GM23338 (cell line): ENCODE data around the gene LRRFIP1. TPM values are rescaled to one million over a fixed set of nuclear protein-coding genes. Genes with fewer than 3 reads are reported as not detected.
A peak's percentile ranks its signal among the peaks of the same experiment; 100 is the strongest.

Source experiments
- ATAC-seq: fragments of 200-7000 bp; cut with Tn5 transposase; 3 replicates; pipeline ENCODE4 v1.9.1; 2020
- DNase-seq: peaks from one replicate; pipeline ENCODE4 v3.0.0-alpha.2; 2015; ENCODE audit warnings: low spot score
- H2AFZ ChIP-seq: fragments of 200-600 bp; sonication (generic); 2 replicates; pipeline ENCODE4 v1.8.0; 2016; ENCODE audit warnings: antibody characterized with exemption, mild to moderate bottlenecking, moderate library complexity
- H3F3A ChIP-seq: fragments of 200-600 bp; sonication (generic); replicated peaks from 2 replicates; pipeline ENCODE4 v1.8.0; 2017; ENCODE audit warnings: antibody characterized with exemption, mixed run types, low read depth
- H3K27ac ChIP-seq: fragments of 200-600 bp; sonication (generic); 2 replicates; pipeline ENCODE4 v1.6.1; 2016; ENCODE audit warnings: low read depth
- H3K27me3 ChIP-seq: fragments of 200-600 bp; sonication (generic); 2 replicates; pipeline ENCODE4 v1.8.0; 2016; ENCODE audit warnings: mild to moderate bottlenecking, mixed run types, moderate library complexity; ENCODE audit not compliant: insufficient read depth
- H3K36me3 ChIP-seq: fragments of 200-600 bp; sonication (generic); 2 replicates; pipeline ENCODE4 v1.8.0; 2016; ENCODE audit warnings: mild to moderate bottlenecking; ENCODE audit not compliant: insufficient read depth
- H3K4me1 ChIP-seq: fragments of 200-600 bp; sonication (generic); 2 replicates; pipeline ENCODE4 v1.8.0; 2016; ENCODE audit warnings: mild to moderate bottlenecking, moderate library complexity; ENCODE audit not compliant: insufficient read depth
- H3K4me2 ChIP-seq: fragments of 200-600 bp; sonication (generic); 2 replicates; pipeline ENCODE4 v1.7.1; 2017; ENCODE audit warnings: mixed run types
- H3K4me3 ChIP-seq: fragments of 200-600 bp; sonication (generic); 2 replicates; pipeline ENCODE4 v1.6.1; 2016; ENCODE audit warnings: mixed run types
- H3K79me2 ChIP-seq: fragments of 200-600 bp; sonication (generic); replicated peaks from 2 replicates; pipeline ENCODE4 v1.8.0; 2017; ENCODE audit warnings: mild to moderate bottlenecking; ENCODE audit not compliant: insufficient read depth
- H3K9me2 ChIP-seq: fragments of 200-600 bp; sonication (generic); 2 replicates; pipeline ENCODE4 v1.8.0; 2017; ENCODE audit not compliant: insufficient read depth
- H4K20me1 ChIP-seq: fragments of 200-600 bp; sonication (generic); replicated peaks from 2 replicates; pipeline ENCODE4 v1.8.0; 2017; ENCODE audit warnings: mild to moderate bottlenecking; ENCODE audit not compliant: insufficient read depth
- H3K27ac Mint-ChIP-seq: 2 replicates; pipeline ENCODE4 v1.8.0; 2020; ENCODE audit warnings: inconsistent platforms, mild to moderate bottlenecking, moderate library complexity, mixed read lengths
- H3K27me3 Mint-ChIP-seq: 3 replicates; pipeline ENCODE4 v1.8.0; 2022; ENCODE audit warnings: low read depth, mild to moderate bottlenecking, moderate library complexity, mixed read lengths, inconsistent platforms; ENCODE audit not compliant: insufficient read depth, poor library complexity
- H3K36me3 Mint-ChIP-seq: 3 replicates; pipeline ENCODE4 v1.8.0; 2021; ENCODE audit warnings: low read depth, mild to moderate bottlenecking, inconsistent platforms, moderate library complexity, mixed read lengths
- H3K4me1 Mint-ChIP-seq: 3 replicates; pipeline ENCODE4 v1.8.0; 2020; ENCODE audit warnings: mild to moderate bottlenecking, inconsistent platforms, mixed read lengths
- H3K4me3 Mint-ChIP-seq: 3 replicates; pipeline ENCODE4 v1.8.0; 2021; ENCODE audit warnings: moderate library complexity, mild to moderate bottlenecking, inconsistent platforms, mixed read lengths
- H3K9me3 Mint-ChIP-seq: 3 replicates; pipeline ENCODE4 v1.8.0; 2020; ENCODE audit warnings: moderate library complexity, mild to moderate bottlenecking, inconsistent platforms, mixed read lengths
- CREB1 ChIP-seq: fragments of 250-450 bp; sonication (Bioruptor Pico); IDR thresholded peaks from 2 replicates; pipeline ENCODE4 v1.5.0; 2020; ENCODE audit warnings: low read depth, mild to moderate bottlenecking, moderate library complexity
- CTCF ChIP-seq, 2 experiments: fragments of 200-600 bp in 1 of 2; sonication (generic) in 1 of 2; conservative IDR thresholded peaks; 2 replicates each; pipeline versions ENCODE4 v1.5.1 to v1.6.1; 2016 to 2017; ENCODE audit warnings: antibody characterized with exemption in 2 of 2, low read depth in 2 of 2, mild to moderate bottlenecking in 2 of 2, moderate library complexity in 1 of 2
- ETS1 ChIP-seq: IDR thresholded peaks from 2 replicates; pipeline ENCODE4 v1.6.1; 2016; ENCODE audit warnings: antibody characterized with exemption
- EZH2phosphoT487 ChIP-seq: fragments of 200-600 bp; sonication (generic); IDR thresholded peaks from one replicate; pipeline ENCODE4 v1.8.1; 2018; ENCODE audit warnings: antibody characterized with exemption; ENCODE audit not compliant: unreplicated experiment
- JUNB ChIP-seq: IDR thresholded peaks from one replicate; pipeline ENCODE4 v1.6.1; 2016; ENCODE audit warnings: antibody characterized with exemption; ENCODE audit not compliant: unreplicated experiment
- POLR2AphosphoS5 ChIP-seq: IDR thresholded peaks from 2 replicates; pipeline ENCODE4 v1.6.1; 2016; ENCODE audit warnings: antibody characterized with exemption, low read depth
- STAT1 ChIP-seq: IDR thresholded peaks from one replicate; pipeline ENCODE4 v1.6.1; 2016; ENCODE audit warnings: antibody characterized with exemption; ENCODE audit not compliant: unreplicated experiment
- ZNF114 ChIP-seq: fragments of 250-450 bp; sonication (Bioruptor Pico); IDR thresholded peaks from 2 replicates; pipeline ENCODE4 v1.5.0; 2020; ENCODE audit warnings: mild to moderate bottlenecking, moderate library complexity
- ZNF331 ChIP-seq: fragments of 250-450 bp; sonication (Bioruptor Pico); IDR thresholded peaks from 2 replicates; pipeline ENCODE4 v1.5.0; 2020; ENCODE audit warnings: low read depth, mild to moderate bottlenecking, moderate library complexity
- polyA plus RNA-seq: library from polyadenylated mRNA; unstranded; fragments of >200 nt; fragmentation: Nextera tagmentation; extraction: Ambion mirVana; gene quantifications from 2 replicates; pipeline ENCODE4 v1.2.1, GENCODE V29; 2016
- total RNA-seq: library from RNA; depleted of rRNA; stranded (reverse); fragments of >200 nt; shearing (Covaris generic); gene quantifications from 2 replicates; pipeline ENCODE4 v1.2.3, GENCODE V29; 2014
- TF ChIP-seq, protein P1 (sequence below): fragments of 250-450 bp; sonication (Bioruptor Pico); IDR thresholded peaks from 2 replicates; pipeline ENCODE4 v1.5.0; 2020; ENCODE audit warnings: mild to moderate bottlenecking, moderate library complexity
- TF ChIP-seq, protein P2 (sequence below): IDR thresholded peaks from one replicate; pipeline ENCODE4 v1.6.1; 2018; ENCODE audit warnings: antibody characterized with exemption; ENCODE audit not compliant: unreplicated experiment

The LRRFIP1 gene
- total and polyA plus RNA-seq, 2 experiments from 2014 or later: 59.6 to 178 TPM

DNA sequence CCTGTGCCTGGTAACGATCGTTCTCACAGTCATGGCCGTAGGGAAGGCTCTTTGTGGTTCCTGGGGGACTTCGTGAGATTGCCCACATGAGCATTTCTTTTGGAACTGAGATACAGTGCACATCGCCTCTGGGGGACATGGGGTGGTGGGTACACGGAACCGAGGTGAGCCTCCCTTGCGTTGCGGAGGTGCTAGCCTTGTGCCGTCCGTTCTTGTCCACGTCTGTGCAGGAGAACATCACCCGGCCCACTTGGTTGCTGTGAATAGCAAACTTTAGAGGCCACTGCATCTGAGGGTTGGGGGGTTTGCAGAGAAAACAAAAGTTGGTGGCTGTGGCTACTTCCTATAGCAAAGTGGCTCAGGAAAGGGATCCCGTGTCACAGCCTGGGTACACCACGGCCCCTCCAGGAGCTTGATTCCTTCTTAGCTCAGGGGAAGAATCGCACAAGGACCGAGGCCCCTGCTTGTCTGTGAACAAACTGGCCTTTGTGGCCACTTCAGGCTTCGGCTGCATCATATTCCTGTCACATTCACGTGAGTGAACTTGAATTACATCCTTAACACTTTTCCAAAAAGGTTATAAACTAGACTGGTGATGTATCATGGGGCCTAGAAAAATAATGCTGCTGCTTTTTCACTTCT is 72.6 kb downstream of the LRRFIP1 start:
- H3K4me3 ChIP-seq: no peak overlapping the region
- H2AFZ ChIP-seq: no peak overlapping the region
- no peaks in the 10 kb centered on the region; the same call in 2 of the 3 replicates for H3K36me3 Mint-ChIP-seq
- peaks cover 95% of the 10 kb centered on the region for H3K4me1 ChIP-seq
- H3K27ac Mint-ChIP-seq: peak overlapping the region; percentile 97
- H3K79me2 ChIP-seq: peaks cover 98% of the 10 kb centered on the region
- H3K27me3 Mint-ChIP-seq: peaks cover 13% of the 10 kb centered on the region
- H3K9me2 ChIP-seq: no peaks in the 10 kb centered on the region
- H3K27me3 ChIP-seq: no peaks in the 10 kb centered on the region
- H3K36me3 ChIP-seq: no peaks in the 10 kb centered on the region
- TF ChIP-seq ETS1 (no peak), CTCF (conservative IDR thresholded peaks at IDR 0.05; ENCODE audit: low read depth in 2 of 2) (no peak), STAT1 (no peak), JUNB (no peak), POLR2AphosphoS5 (no peak), CREB1 (CRISPR knock-in tag) (no peak), EZH2phosphoT487 (no peak), ZNF331 (CRISPR knock-in tag) (no peak), ZNF114 (no peak)
- TF ChIP-seq, protein P1, sequence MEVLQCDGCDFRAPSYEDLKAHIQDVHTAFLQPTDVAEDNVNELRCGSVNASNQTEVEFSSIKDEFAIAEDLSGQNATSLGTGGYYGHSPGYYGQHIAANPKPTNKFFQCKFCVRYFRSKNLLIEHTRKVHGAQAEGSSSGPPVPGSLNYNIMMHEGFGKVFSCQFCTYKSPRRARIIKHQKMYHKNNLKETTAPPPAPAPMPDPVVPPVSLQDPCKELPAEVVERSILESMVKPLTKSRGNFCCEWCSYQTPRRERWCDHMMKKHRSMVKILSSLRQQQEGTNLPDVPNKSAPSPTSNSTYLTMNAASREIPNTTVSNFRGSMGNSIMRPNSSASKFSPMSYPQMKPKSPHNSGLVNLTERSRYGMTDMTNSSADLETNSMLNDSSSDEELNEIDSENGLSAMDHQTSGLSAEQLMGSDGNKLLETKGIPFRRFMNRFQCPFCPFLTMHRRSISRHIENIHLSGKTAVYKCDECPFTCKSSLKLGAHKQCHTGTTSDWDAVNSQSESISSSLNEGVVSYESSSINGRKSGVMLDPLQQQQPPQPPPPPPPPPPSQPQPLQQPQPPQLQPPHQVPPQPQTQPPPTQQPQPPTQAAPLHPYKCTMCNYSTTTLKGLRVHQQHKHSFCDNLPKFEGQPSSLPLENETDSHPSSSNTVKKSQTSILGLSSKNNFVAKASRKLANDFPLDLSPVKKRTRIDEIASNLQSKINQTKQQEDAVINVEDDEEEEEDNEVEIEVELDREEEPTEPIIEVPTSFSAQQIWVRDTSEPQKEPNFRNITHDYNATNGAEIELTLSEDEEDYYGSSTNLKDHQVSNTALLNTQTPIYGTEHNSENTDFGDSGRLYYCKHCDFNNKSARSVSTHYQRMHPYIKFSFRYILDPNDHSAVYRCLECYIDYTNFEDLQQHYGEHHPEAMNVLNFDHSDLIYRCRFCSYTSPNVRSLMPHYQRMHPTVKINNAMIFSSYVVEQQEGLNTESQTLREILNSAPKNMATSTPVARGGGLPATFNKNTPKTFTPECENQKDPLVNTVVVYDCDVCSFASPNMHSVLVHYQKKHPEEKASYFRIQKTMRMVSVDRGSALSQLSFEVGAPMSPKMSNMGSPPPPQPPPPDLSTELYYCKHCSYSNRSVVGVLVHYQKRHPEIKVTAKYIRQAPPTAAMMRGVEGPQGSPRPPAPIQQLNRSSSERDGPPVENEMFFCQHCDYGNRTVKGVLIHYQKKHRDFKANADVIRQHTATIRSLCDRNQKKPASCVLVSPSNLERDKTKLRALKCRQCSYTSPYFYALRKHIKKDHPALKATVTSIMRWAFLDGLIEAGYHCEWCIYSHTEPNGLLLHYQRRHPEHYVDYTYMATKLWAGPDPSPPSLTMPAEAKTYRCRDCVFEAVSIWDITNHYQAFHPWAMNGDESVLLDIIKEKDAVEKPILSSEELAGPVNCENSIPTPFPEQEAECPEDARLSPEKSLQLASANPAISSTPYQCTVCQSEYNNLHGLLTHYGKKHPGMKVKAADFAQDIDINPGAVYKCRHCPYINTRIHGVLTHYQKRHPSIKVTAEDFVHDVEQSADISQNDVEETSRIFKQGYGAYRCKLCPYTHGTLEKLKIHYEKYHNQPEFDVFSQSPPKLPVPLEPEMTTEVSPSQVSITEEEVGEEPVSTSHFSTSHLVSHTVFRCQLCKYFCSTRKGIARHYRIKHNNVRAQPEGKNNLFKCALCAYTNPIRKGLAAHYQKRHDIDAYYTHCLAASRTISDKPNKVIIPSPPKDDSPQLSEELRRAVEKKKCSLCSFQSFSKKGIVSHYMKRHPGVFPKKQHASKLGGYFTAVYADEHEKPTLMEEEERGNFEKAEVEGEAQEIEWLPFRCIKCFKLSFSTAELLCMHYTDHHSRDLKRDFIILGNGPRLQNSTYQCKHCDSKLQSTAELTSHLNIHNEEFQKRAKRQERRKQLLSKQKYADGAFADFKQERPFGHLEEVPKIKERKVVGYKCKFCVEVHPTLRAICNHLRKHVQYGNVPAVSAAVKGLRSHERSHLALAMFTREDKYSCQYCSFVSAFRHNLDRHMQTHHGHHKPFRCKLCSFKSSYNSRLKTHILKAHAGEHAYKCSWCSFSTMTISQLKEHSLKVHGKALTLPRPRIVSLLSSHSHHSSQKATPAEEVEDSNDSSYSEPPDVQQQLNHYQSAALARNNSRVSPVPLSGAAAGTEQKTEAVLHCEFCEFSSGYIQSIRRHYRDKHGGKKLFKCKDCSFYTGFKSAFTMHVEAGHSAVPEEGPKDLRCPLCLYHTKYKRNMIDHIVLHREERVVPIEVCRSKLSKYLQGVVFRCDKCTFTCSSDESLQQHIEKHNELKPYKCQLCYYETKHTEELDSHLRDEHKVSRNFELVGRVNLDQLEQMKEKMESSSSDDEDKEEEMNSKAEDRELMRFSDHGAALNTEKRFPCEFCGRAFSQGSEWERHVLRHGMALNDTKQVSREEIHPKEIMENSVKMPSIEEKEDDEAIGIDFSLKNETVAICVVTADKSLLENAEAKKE (CRISPR knock-in tag): no peak
- TF ChIP-seq, protein P2, sequence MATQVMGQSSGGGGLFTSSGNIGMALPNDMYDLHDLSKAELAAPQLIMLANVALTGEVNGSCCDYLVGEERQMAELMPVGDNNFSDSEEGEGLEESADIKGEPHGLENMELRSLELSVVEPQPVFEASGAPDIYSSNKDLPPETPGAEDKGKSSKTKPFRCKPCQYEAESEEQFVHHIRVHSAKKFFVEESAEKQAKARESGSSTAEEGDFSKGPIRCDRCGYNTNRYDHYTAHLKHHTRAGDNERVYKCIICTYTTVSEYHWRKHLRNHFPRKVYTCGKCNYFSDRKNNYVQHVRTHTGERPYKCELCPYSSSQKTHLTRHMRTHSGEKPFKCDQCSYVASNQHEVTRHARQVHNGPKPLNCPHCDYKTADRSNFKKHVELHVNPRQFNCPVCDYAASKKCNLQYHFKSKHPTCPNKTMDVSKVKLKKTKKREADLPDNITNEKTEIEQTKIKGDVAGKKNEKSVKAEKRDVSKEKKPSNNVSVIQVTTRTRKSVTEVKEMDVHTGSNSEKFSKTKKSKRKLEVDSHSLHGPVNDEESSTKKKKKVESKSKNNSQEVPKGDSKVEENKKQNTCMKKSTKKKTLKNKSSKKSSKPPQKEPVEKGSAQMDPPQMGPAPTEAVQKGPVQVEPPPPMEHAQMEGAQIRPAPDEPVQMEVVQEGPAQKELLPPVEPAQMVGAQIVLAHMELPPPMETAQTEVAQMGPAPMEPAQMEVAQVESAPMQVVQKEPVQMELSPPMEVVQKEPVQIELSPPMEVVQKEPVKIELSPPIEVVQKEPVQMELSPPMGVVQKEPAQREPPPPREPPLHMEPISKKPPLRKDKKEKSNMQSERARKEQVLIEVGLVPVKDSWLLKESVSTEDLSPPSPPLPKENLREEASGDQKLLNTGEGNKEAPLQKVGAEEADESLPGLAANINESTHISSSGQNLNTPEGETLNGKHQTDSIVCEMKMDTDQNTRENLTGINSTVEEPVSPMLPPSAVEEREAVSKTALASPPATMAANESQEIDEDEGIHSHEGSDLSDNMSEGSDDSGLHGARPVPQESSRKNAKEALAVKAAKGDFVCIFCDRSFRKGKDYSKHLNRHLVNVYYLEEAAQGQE: no peak
- peak overlapping the region; percentile 81 for H3K4me2 ChIP-seq
- ATAC-seq (no peak), DNase-seq (peak; percentile 7)
- H3K4me3 Mint-ChIP-seq: no peak overlapping the region; the same call in 2 of the 3 replicates
- H3F3A ChIP-seq: peaks cover 26% of the 10 kb centered on the region; the same call in 1 of the 2 replicates
- H3K9me3 Mint-ChIP-seq: no peaks in the 10 kb centered on the region
- H3K4me1 Mint-ChIP-seq: peaks cover 90% of the 10 kb centered on the region
- H3K27ac ChIP-seq: peak overlapping the region; percentile 99; the same call in 1 of the 2 replicates
- peaks cover 28% of the 10 kb centered on the region for H4K20me1 ChIP-seq
